ENCODE measurements around the gene RNLS.

- TF ChIP-seq CTCF (IDR thresholded peaks at IDR 0.05) (no peak), CREB1 (CRISPR knock-in tag; IDR thresholded peaks at IDR 0.05) (no peak), FOXJ3 (CRISPR knock-in tag; IDR thresholded peaks at IDR 0.05; ENCODE audit: borderline replicate concordance) (no peak), FOXP1 (CRISPR knock-in tag; IDR thresholded peaks at IDR 0.05; ENCODE audit: borderline replicate concordance) (no peak)
Observed at GRCh38 chr10:88404133-88404532, 179.0 kb downstream of the RNLS start.

All from WTC11 (cell line).